ENCODE data around the gene PKHD1.

DNA sequence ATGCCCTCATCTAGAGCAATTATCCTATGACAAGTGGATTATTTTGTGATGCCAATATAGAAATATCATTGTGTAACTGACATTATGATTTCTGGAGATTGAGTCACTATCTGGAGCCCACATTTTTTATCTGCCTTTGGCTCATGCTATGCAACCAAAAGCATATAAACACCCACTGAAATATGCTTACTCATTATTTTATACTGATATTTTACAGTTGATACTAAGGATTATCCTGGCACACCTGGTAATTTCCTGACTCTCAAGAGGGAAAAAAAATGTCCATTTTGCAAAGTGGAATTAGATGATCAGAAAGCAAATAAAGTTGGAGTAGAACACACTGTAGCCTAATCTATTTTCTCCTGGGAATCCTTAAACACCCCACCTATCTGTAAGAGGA lies 154.5 kb downstream of the PKHD1 start:
- TF ChIP-seq FOXM1 (IDR thresholded peaks at IDR 0.05; ENCODE audit: low read depth) (no peak), POLR2AphosphoS5 (IDR thresholded peaks at IDR 0.05; ENCODE audit: low read depth, low read length) (no peak), YY1 (IDR thresholded peaks at IDR 0.05; ENCODE audit: low read depth) (no peak), TAF1 (IDR thresholded peaks at IDR 0.05; ENCODE audit: borderline replicate concordance, low read depth, low read length) (no peak), EP300 (IDR thresholded peaks at IDR 0.05; ENCODE audit: borderline replicate concordance in 1 of 2, low read depth in 1 of 2, low read length in 1 of 2) (no peak), RCOR1 (IDR thresholded peaks at IDR 0.05; ENCODE audit: low read length) (no peak), ELF1 (IDR thresholded peaks at IDR 0.05) (no peak), GABPA (IDR thresholded peaks at IDR 0.05; ENCODE audit: low read depth) (no peak), SIN3A (IDR thresholded peaks at IDR 0.05; ENCODE audit: borderline replicate concordance, low read depth, low read length) (no peak), EZH2phosphoT487 (IDR thresholded peaks at IDR 0.05; ENCODE audit: borderline replicate concordance, low read depth) (no peak), RFX5 (IDR thresholded peaks at IDR 0.05; ENCODE audit: low read length) (no peak)
- TF ChIP-seq, protein P1, sequence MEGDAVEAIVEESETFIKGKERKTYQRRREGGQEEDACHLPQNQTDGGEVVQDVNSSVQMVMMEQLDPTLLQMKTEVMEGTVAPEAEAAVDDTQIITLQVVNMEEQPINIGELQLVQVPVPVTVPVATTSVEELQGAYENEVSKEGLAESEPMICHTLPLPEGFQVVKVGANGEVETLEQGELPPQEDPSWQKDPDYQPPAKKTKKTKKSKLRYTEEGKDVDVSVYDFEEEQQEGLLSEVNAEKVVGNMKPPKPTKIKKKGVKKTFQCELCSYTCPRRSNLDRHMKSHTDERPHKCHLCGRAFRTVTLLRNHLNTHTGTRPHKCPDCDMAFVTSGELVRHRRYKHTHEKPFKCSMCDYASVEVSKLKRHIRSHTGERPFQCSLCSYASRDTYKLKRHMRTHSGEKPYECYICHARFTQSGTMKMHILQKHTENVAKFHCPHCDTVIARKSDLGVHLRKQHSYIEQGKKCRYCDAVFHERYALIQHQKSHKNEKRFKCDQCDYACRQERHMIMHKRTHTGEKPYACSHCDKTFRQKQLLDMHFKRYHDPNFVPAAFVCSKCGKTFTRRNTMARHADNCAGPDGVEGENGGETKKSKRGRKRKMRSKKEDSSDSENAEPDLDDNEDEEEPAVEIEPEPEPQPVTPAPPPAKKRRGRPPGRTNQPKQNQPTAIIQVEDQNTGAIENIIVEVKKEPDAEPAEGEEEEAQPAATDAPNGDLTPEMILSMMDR (IDR thresholded peaks at IDR 0.05): no peak
- TF ChIP-seq, protein P2, sequence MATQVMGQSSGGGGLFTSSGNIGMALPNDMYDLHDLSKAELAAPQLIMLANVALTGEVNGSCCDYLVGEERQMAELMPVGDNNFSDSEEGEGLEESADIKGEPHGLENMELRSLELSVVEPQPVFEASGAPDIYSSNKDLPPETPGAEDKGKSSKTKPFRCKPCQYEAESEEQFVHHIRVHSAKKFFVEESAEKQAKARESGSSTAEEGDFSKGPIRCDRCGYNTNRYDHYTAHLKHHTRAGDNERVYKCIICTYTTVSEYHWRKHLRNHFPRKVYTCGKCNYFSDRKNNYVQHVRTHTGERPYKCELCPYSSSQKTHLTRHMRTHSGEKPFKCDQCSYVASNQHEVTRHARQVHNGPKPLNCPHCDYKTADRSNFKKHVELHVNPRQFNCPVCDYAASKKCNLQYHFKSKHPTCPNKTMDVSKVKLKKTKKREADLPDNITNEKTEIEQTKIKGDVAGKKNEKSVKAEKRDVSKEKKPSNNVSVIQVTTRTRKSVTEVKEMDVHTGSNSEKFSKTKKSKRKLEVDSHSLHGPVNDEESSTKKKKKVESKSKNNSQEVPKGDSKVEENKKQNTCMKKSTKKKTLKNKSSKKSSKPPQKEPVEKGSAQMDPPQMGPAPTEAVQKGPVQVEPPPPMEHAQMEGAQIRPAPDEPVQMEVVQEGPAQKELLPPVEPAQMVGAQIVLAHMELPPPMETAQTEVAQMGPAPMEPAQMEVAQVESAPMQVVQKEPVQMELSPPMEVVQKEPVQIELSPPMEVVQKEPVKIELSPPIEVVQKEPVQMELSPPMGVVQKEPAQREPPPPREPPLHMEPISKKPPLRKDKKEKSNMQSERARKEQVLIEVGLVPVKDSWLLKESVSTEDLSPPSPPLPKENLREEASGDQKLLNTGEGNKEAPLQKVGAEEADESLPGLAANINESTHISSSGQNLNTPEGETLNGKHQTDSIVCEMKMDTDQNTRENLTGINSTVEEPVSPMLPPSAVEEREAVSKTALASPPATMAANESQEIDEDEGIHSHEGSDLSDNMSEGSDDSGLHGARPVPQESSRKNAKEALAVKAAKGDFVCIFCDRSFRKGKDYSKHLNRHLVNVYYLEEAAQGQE (IDR thresholded peaks at IDR 0.05; ENCODE audit: low read depth, low read length): no peak
- TF ChIP-seq, protein P3, sequence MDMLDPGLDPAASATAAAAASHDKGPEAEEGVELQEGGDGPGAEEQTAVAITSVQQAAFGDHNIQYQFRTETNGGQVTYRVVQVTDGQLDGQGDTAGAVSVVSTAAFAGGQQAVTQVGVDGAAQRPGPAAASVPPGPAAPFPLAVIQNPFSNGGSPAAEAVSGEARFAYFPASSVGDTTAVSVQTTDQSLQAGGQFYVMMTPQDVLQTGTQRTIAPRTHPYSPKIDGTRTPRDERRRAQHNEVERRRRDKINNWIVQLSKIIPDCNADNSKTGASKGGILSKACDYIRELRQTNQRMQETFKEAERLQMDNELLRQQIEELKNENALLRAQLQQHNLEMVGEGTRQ (IDR thresholded peaks at IDR 0.05; ENCODE audit: borderline replicate concordance, low read depth, low read length): no peak

Data from SK-N-SH (cell line).